OCI-LY3 (cell line): Measurements from ENCODE around the gene LPAR2.

ENCODE experiments used
- EZH2phosphoT487 ChIP-seq: fragments of 200-600 bp; shearing (Covaris generic); IDR thresholded peaks from 2 replicates; pipeline ENCODE4 v1.6.1; 2018; ENCODE audit warnings: antibody characterized with exemption, mixed run types, low read depth
- TF ChIP-seq, protein P1 (sequence below): fragments of 200-600, 300-600 bp; sonication (generic); IDR thresholded peaks from 2 replicates; pipeline ENCODE4 v1.5.1; 2014; ENCODE audit warnings: antibody characterized with exemption, low read length, low read depth

- TF ChIP-seq, protein P1, sequence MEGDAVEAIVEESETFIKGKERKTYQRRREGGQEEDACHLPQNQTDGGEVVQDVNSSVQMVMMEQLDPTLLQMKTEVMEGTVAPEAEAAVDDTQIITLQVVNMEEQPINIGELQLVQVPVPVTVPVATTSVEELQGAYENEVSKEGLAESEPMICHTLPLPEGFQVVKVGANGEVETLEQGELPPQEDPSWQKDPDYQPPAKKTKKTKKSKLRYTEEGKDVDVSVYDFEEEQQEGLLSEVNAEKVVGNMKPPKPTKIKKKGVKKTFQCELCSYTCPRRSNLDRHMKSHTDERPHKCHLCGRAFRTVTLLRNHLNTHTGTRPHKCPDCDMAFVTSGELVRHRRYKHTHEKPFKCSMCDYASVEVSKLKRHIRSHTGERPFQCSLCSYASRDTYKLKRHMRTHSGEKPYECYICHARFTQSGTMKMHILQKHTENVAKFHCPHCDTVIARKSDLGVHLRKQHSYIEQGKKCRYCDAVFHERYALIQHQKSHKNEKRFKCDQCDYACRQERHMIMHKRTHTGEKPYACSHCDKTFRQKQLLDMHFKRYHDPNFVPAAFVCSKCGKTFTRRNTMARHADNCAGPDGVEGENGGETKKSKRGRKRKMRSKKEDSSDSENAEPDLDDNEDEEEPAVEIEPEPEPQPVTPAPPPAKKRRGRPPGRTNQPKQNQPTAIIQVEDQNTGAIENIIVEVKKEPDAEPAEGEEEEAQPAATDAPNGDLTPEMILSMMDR = no peak
- no peak for TF ChIP-seq EZH2phosphoT487
Observed at GRCh38 chr19:19619849-19620210, 8.2 kb downstream of the LPAR2 start.
